Breast epithelium (tissue), 3 donors: ENCODE results near the gene STXBP6.

Source experiments
- CTCF ChIP-seq, 3 donors: fragments of 450-650 bp; IDR thresholded peaks; one replicate each; pipeline ENCODE4 v1.5.1; 2016 to 2017; ENCODE audit warnings: antibody characterized with exemption in 3 of 3, mild to moderate bottlenecking in 3 of 3, moderate library complexity in 3 of 3
- POLR2A ChIP-seq: fragments of 450-650 bp; IDR thresholded peaks from one replicate; pipeline ENCODE4 v1.6.1; 2016; ENCODE audit warnings: antibody characterized with exemption, mild to moderate bottlenecking, moderate library complexity
- POLR2AphosphoS5 ChIP-seq, 3 donors: sonication (generic); formaldehyde crosslinking; IDR thresholded peaks; one replicate each; pipeline ENCODE4 v1.6.1; 2017; ENCODE audit warnings: antibody characterized with exemption in 3 of 3

DNA sequence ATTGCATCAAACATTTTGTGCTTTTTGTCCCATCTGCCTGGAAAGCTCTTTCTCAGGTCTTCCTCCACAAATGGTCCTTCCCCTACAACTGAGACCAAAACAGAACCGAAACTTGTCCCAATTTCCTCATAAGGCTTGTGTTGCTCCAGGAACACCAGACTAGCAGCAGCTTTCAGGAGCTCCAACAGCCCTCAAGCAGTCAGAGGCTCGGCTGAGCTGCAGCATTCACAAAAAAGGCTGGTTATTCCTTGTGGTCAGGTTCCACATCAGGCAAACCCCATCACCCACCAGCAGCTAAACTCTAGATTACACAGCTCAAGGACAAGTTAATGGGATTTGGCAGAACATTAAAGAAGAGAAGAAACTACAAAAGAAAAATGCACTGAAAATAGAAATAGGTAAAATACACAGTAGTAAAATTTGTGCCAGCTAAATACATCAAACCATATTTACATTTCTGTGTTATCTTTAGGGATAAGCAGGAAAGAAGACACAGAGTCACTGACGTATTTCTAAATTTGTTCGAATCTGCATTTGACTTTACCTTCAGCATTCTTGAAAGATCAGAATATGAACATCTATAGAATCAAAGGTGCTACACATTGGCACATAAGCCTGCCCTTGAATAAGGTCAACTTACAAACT is 141.2 kb downstream of the STXBP6 start:
- no peak for TF ChIP-seq CTCF (IDR thresholded peaks at IDR 0.05)
- no peak for TF ChIP-seq POLR2AphosphoS5 (IDR thresholded peaks at IDR 0.05)
- no peak for TF ChIP-seq POLR2A
